HUES6 (cell line): ENCODE data around the gene CDKAL1.

ENCODE experiments used
- H3K27ac ChIP-seq: 2 replicates; pipeline ENCODE4 v1.7.0; 2013; ENCODE audit warnings: low read depth, mild to moderate bottlenecking, low read length, inconsistent platforms
- H3K27me3 ChIP-seq: 2 replicates; pipeline ENCODE4 v1.6.1; 2013; ENCODE audit warnings: low read length; ENCODE audit not compliant: control insufficient read depth, insufficient read depth
- H3K36me3 ChIP-seq: 2 replicates; pipeline ENCODE4 v1.6.1; 2013; ENCODE audit warnings: low read length; ENCODE audit not compliant: control insufficient read depth, insufficient read depth
- H3K4me1 ChIP-seq: 2 replicates; pipeline ENCODE4 v1.6.1; 2013; ENCODE audit warnings: low read length; ENCODE audit not compliant: control insufficient read depth, insufficient read depth
- H3K4me3 ChIP-seq: 2 replicates; pipeline ENCODE4 v1.5.1; 2013; ENCODE audit warnings: low read depth, low read length
- H3K9ac ChIP-seq: one replicate; pipeline ENCODE4 v1.6.1; 2013; ENCODE audit warnings: mild to moderate bottlenecking, low read length
- H3K9me3 ChIP-seq: 2 replicates; pipeline ENCODE4 v1.6.1; 2013; ENCODE audit warnings: low read depth, low read length; ENCODE audit not compliant: control insufficient read depth, insufficient read depth

CDKAL1 gene

GRCh38 chr6:20835315-20836010, 301.2 kb downstream of the CDKAL1 start:
- Histone ChIP-seq H3K4me1 (peaks cover 14% of the 10 kb centered on the region), H3K4me3 (no peak overlapping the region), H3K27ac (no peak overlapping the region), H3K27me3 (no peaks in the 10 kb centered on the region), H3K9me3 (no peaks in the 10 kb centered on the region), H3K9ac (no peak overlapping the region), H3K36me3 (no peaks in the 10 kb centered on the region)

DNA sequence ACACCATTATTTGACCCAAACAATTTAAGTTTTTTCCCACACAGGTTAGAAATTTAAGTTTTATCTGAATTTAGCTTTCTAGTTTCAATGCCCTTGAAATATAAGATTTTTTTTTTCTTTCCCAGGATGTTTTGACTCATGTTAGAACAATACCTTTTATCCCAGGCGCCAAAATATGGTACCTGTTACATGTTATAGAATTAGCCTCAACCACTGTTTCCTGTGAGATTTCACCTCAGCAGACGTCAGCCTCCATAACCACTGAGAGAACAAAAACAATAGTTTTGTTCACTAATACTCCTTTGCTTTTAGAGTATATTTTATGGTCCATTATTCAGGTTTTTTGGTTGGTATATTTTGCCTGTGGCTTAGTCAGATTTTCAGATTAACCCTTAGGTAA, 302.9 kb downstream of the CDKAL1 start:
- no peaks in the 10 kb centered on the region for H3K9me3 ChIP-seq
- no peak overlapping the region for H3K27ac ChIP-seq
- no peaks in the 10 kb centered on the region for H3K36me3 ChIP-seq
- H3K4me3 ChIP-seq: no peak overlapping the region
- H3K27me3 ChIP-seq: no peaks in the 10 kb centered on the region
- peaks cover 14% of the 10 kb centered on the region for H3K4me1 ChIP-seq
- H3K9ac ChIP-seq: no peak overlapping the region

DNA sequence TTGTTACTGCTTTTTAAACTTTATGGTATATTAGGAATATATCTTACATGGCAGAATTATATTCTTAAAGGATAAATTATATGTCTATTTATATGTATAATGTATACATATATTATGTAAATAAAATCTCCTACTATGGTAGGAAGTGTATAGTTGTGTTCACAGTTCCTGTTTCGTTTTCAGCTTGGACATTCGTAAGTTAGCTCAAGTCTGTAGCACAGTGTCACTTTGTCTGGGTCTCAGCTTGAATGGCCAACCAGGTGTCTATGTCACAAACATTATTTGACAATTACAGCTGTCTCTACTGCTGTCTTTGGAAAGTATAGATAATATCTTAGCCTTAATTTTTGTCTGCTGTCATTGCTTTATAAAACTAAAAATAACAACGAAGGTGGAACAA, 303.9 kb downstream of the CDKAL1 start:
- Histone ChIP-seq H3K27ac (no peak overlapping the region), H3K9me3 (no peaks in the 10 kb centered on the region), H3K36me3 (no peaks in the 10 kb centered on the region), H3K4me1 (peaks cover 14% of the 10 kb centered on the region), H3K9ac (no peak overlapping the region), H3K27me3 (no peaks in the 10 kb centered on the region), H3K4me3 (no peak overlapping the region)

DNA sequence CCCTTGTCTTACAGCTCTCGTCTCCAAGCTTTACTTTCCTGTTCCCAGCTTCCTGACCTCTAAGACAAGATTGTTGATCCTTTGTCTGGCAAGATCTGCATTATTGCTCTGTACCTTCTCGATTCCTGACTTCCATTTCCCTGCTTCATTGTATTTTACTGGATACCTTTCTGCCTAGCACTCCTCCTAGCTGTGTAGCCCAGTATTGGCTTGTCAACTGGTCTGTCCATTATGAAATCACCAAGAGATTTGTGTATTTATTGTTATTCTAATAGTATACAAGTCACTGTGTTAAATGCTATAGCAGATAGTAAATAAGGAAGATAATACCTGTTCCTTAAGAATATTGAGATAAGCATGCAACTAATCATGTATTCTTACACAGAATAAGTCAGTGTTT, 305.4 kb downstream of the CDKAL1 start:
- H3K36me3 ChIP-seq: no peaks in the 10 kb centered on the region
- H3K27me3 ChIP-seq: no peaks in the 10 kb centered on the region
- H3K27ac ChIP-seq: no peak overlapping the region
- H3K9me3 ChIP-seq: no peaks in the 10 kb centered on the region
- peaks cover 2% of the 10 kb centered on the region for H3K4me1 ChIP-seq
- no peak overlapping the region for H3K9ac ChIP-seq
- no peak overlapping the region for H3K4me3 ChIP-seq

GRCh38 chr6:20840675-20841074, 306.4 kb downstream of the CDKAL1 start:
- Histone ChIP-seq H3K27me3 (no peaks in the 10 kb centered on the region), H3K4me1 (no peaks in the 10 kb centered on the region), H3K4me3 (no peak overlapping the region), H3K9ac (no peak overlapping the region), H3K36me3 (no peaks in the 10 kb centered on the region), H3K27ac (no peak overlapping the region), H3K9me3 (no peaks in the 10 kb centered on the region)

GRCh38 chr6:20841806-20842205, 307.5 kb downstream of the CDKAL1 start:
- Histone ChIP-seq H3K27me3 (no peaks in the 10 kb centered on the region), H3K4me1 (no peaks in the 10 kb centered on the region), H3K27ac (no peak overlapping the region), H3K9ac (no peak overlapping the region), H3K9me3 (no peaks in the 10 kb centered on the region), H3K36me3 (no peaks in the 10 kb centered on the region), H3K4me3 (no peak overlapping the region)

GRCh38 chr6:20845592-20845991, 311.3 kb downstream of the CDKAL1 start:
- Histone ChIP-seq H3K9me3 (no peaks in the 10 kb centered on the region), H3K27me3 (no peaks in the 10 kb centered on the region), H3K36me3 (no peaks in the 10 kb centered on the region), H3K9ac (no peak overlapping the region), H3K4me1 (no peaks in the 10 kb centered on the region; the same call in 1 of the 2 replicates), H3K4me3 (no peak overlapping the region), H3K27ac (no peak overlapping the region)

- H3K4me1 ChIP-seq: no peaks in the 10 kb centered on the region; the same call in 1 of the 2 replicates
- no peaks in the 10 kb centered on the region for H3K36me3 ChIP-seq
- no peak overlapping the region for H3K27ac ChIP-seq
- H3K9me3 ChIP-seq: no peaks in the 10 kb centered on the region
- no peak overlapping the region for H3K4me3 ChIP-seq
- no peaks in the 10 kb centered on the region for H3K27me3 ChIP-seq
- no peak overlapping the region for H3K9ac ChIP-seq
These were observed 312.4 kb downstream of the CDKAL1 start for GRCh38 chr6:20846602-20847028.

GRCh38 chr6:20847904-20848303, 313.6 kb downstream of the CDKAL1 start:
- Histone ChIP-seq H3K36me3 (no peaks in the 10 kb centered on the region), H3K27me3 (no peaks in the 10 kb centered on the region), H3K27ac (no peak overlapping the region), H3K9ac (no peak overlapping the region), H3K9me3 (no peaks in the 10 kb centered on the region), H3K4me1 (no peaks in the 10 kb centered on the region; the same call in 1 of the 2 replicates), H3K4me3 (no peak overlapping the region)

- no peak overlapping the region for H3K4me3 ChIP-seq
- no peaks in the 10 kb centered on the region for H3K36me3 ChIP-seq
- no peak overlapping the region for H3K9ac ChIP-seq
- peaks cover 4% of the 10 kb centered on the region; the same call in 1 of the 2 replicates for H3K4me1 ChIP-seq
- H3K27ac ChIP-seq: no peak overlapping the region
- H3K27me3 ChIP-seq: no peaks in the 10 kb centered on the region
- no peaks in the 10 kb centered on the region for H3K9me3 ChIP-seq
These were observed 316.6 kb downstream of the CDKAL1 start for GRCh38 chr6:20850686-20851416.

DNA sequence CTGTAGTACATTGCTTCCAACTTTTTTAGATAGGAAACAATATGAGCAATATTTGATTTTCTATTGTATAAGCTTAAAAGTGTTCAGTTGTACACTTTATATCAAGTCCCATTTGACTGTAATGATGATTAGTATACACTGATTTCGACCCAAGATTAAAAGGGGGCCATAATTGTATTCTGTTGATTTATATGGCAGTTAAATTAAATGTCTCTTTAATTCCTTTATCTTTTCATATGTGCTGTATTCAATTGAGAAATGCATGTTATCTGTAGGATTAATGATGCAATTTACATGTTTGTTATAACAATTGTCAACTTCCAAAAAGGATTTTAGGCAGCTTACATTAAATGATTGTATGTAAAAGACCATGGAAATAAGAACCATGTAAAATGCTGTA, 317.5 kb downstream of the CDKAL1 start:
- Histone ChIP-seq H3K9me3 (no peaks in the 10 kb centered on the region), H3K27ac (no peak overlapping the region)

More for the DNA sequence above, 317.5 kb downstream of the CDKAL1 start:
- Histone ChIP-seq H3K4me1 (peaks cover 4% of the 10 kb centered on the region; the same call in 1 of the 2 replicates), H3K9ac (no peak overlapping the region), H3K36me3 (no peaks in the 10 kb centered on the region), H3K27me3 (no peaks in the 10 kb centered on the region), H3K4me3 (no peak overlapping the region)
